ENCODE measurements around the gene C1GALT1C1L. TPM values are rescaled to one million over a fixed set of nuclear protein-coding genes. Genes with fewer than 3 reads are reported as not detected.
A peak's percentile ranks its signal among the peaks of the same experiment; 100 is the strongest.

C1GALT1C1L gene
- polyA plus RNA-seq, 1 experiment, result 0.77 TPM

GRCh38 chr2:43657241-43657640, 19.0 kb downstream of the C1GALT1C1L start:
- DNase-seq (ENCODE audit: low read depth, low spot score), result no peak
- no peak overlapping the region for H3K4me3 ChIP-seq (ENCODE audit: low read depth, low read length)
- POLR2A ChIA-PET, result no interaction called here
- H3K27ac ChIP-seq (ENCODE audit: low read depth, low read length), result no peak overlapping the region
- H3K9me3 ChIP-seq (ENCODE audit: control insufficient read depth, insufficient read depth, low read length), result no peaks in the 10 kb centered on the region
- H3K27me3 ChIP-seq (ENCODE audit: control insufficient read depth, insufficient read depth, low read length), result no peaks in the 10 kb centered on the region
- no peak for TF ChIP-seq CTCF (IDR thresholded peaks at IDR 0.05; ENCODE audit: low read depth, low read length)
- CTCF ChIA-PET, result no interaction called here

DNA sequence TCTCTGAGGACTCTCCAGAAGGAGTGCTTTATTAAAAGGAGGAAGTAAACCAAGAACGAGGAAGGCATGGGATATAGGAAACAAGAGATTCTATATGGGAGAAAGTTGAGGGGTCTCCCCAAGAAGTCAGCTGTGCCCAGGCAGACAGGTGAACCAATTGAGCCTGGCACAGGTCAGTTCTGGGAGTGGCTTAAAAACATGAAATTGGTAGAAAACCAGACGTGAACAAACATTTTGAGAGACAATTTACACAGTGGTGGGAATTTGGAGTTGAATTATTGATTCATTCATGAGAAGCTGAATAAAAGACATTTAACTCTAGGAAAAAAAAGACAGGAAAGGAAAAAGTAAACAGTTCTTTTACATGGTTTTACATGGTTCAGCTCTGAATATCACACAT, 22.7 kb downstream of the C1GALT1C1L start:
- CTCF ChIA-PET, result no interaction called here
- Histone ChIP-seq H3K9me3 (ENCODE audit: control insufficient read depth, insufficient read depth, low read length) (no peaks in the 10 kb centered on the region), H3K27ac (ENCODE audit: low read depth, low read length) (no peak overlapping the region), H3K4me3 (ENCODE audit: low read depth, low read length) (no peak overlapping the region), H3K27me3 (ENCODE audit: control insufficient read depth, insufficient read depth, low read length) (no peaks in the 10 kb centered on the region)
- POLR2A ChIA-PET, result no interaction called here
- no peak for DNase-seq (ENCODE audit: low read depth, low spot score)
- TF ChIP-seq CTCF (IDR thresholded peaks at IDR 0.05; ENCODE audit: low read depth, low read length), result no peak

DNA sequence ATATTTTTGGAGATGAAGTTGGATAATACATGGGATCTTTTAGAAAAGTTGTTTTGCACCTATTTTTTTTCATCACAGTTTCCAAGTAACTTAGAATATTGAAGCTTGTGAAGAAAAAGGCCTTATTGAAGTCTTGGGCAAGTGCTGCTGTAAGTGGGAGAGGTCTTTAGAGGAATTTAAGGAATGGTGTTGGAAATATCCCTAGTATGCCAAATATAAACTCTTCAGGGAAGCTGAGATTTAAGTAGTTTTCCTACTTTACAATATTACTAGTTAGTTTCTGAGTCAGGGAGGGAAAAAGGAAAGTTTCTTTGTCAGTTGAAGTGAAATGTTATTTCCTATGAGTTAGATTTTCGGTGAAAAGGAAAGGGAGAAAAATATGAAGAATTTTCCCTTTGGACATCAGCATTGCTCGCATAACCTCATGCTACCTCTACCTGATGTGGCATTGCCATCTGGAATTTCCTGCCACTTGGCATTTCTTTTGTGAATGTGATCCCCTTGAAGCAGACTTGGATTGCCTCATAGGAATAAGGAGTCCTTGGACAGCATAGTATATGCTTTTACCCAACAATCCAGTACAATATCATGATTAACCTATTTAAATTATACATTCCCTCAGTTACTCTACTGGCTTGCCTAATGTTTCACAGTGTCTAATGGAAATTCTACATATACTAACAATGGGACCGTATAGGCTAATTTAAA, 27.1 kb downstream of the C1GALT1C1L start:
- no peaks in the 10 kb centered on the region for H3K9me3 ChIP-seq (ENCODE audit: control insufficient read depth, insufficient read depth, low read length)
- no peak for TF ChIP-seq CTCF (IDR thresholded peaks at IDR 0.05; ENCODE audit: low read depth, low read length)
- no peaks in the 10 kb centered on the region for H3K27me3 ChIP-seq (ENCODE audit: control insufficient read depth, insufficient read depth, low read length)
- no peak overlapping the region for H3K4me3 ChIP-seq (ENCODE audit: low read depth, low read length)
- DNase-seq (ENCODE audit: low read depth, low spot score), result peak; percentile 21
- H3K27ac ChIP-seq (ENCODE audit: low read depth, low read length), result no peak overlapping the region
- ChIA-PET POLR2A (interaction anchor here (1.0 kb wide), 1 partner anchor 12 kb away, joined by 3 read pairs; the partner anchor contains the start of gene PLEKHH2), CTCF (interaction anchor here (1.1 kb wide), 1 partner anchor 44 kb away, joined by 3 read pairs; no protein-coding TSS in a partner anchor)

- no peak for DNase-seq (ENCODE audit: low read depth, low spot score)
- POLR2A ChIA-PET, result interaction anchor here (0.9 kb wide), 1 partner anchor 9 kb away, joined by 4 read pairs; no protein-coding TSS in a partner anchor
- CTCF ChIA-PET, result no interaction called here
- Histone ChIP-seq H3K27me3 (ENCODE audit: control insufficient read depth, insufficient read depth, low read length) (no peaks in the 10 kb centered on the region), H3K9me3 (ENCODE audit: control insufficient read depth, insufficient read depth, low read length) (no peaks in the 10 kb centered on the region), H3K27ac (ENCODE audit: low read depth, low read length) (no peak overlapping the region), H3K4me3 (ENCODE audit: low read depth, low read length) (no peak overlapping the region)
- TF ChIP-seq CTCF (IDR thresholded peaks at IDR 0.05; ENCODE audit: low read depth, low read length), result no peak
These were observed 32.5 kb downstream of the C1GALT1C1L start for GRCh38 chr2:43643680-43644079.

DNA sequence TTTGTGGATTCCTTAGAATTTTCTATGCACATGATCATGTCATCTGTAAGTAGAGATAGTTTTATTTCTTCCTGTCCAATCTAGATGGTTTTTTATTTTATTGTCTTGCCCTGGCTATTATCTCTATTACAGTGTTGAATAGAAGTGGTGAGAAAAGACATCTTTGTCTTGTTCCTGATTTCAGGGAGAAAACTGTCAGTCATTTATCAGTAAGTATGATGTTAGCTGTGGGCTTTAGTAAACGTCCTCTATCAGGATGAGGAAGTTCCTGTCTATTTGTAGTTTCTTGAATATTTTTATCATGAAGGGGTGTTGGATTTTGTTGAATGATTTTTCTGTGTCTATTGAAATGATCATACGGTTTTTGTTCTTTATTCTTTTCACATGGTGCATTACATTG, 33.9 kb downstream of the C1GALT1C1L start:
- ChIA-PET CTCF (no interaction called here), POLR2A (no interaction called here)
- DNase-seq (ENCODE audit: low read depth, low spot score), result no peak
- Histone ChIP-seq H3K27me3 (ENCODE audit: control insufficient read depth, insufficient read depth, low read length) (no peaks in the 10 kb centered on the region), H3K4me3 (ENCODE audit: low read depth, low read length) (no peak overlapping the region), H3K9me3 (ENCODE audit: control insufficient read depth, insufficient read depth, low read length) (no peaks in the 10 kb centered on the region), H3K27ac (ENCODE audit: low read depth, low read length) (no peak overlapping the region)
- TF ChIP-seq CTCF (IDR thresholded peaks at IDR 0.05; ENCODE audit: low read depth, low read length), result no peak
